HEK293 (cell line): ENCODE results near the gene TMEM255B.
"Not testable (repeated sequence)": the region's sequence is repeated elsewhere in the genome, so short reads cannot be mapped to it uniquely, and the experiment has no call there.

Experiments used
- CTCF ChIA-PET: fragments of 350-600 bp; formaldehyde crosslinking; extraction: SDS; loops from one replicate; lab custom pipeline; 2021; ENCODE audit warnings: antibody characterized with exemption; lab: Yijun Ruan, JAX
- POLR2A ChIA-PET: fragments of 300-600 bp; formaldehyde crosslinking; extraction: SDS; loops from one replicate; lab custom pipeline; 2020; ENCODE audit warnings: antibody characterized with exemption, inconsistent platforms; lab: Yijun Ruan, JAX
- H3K27ac ChIP-seq: fragments of 200-500 bp; sonication (Bioruptor generic); 2 replicates; pipeline ENCODE4 v1.5.1; 2014; ENCODE audit warnings: low read depth, low read length, control low read depth, inconsistent platforms; ENCODE audit errors: extremely low read depth
- H3K36me3 ChIP-seq, 2 experiments: fragments of 200-500 bp in 1 of 2; sonication (Bioruptor generic) in 1 of 2; 1 replicate in 1 of 2; 2 replicates in 1 of 2; pipeline ENCODE4 v1.5.1; 2014 to 2017; ENCODE audit warnings: inconsistent platforms in 2 of 2, low read length in 2 of 2; ENCODE audit not compliant: control insufficient read depth in 2 of 2, insufficient read depth in 1 of 2
- H3K4me1 ChIP-seq: fragments of 200-500 bp; sonication (Bioruptor generic); 2 replicates; pipeline ENCODE4 v1.5.1; 2014; ENCODE audit warnings: mild to moderate bottlenecking, low read length, inconsistent platforms; ENCODE audit not compliant: control insufficient read depth, insufficient read depth
- H3K4me3 ChIP-seq: 2 replicates; pipeline ENCODE4 v1.5.1; 2011; ENCODE audit warnings: low read depth, mild to moderate bottlenecking, control low read depth, low read length, moderate library complexity
- H3K9me3 ChIP-seq: fragments of 200-500 bp; sonication (Bioruptor generic); 2 replicates; pipeline ENCODE4 v1.5.1; 2014; ENCODE audit warnings: low read depth, low read length, inconsistent platforms; ENCODE audit not compliant: control insufficient read depth, insufficient read depth
- IKZF3 ChIP-seq: fragments of 450-650 bp; IDR thresholded peaks from 2 replicates; pipeline ENCODE4 v1.5.0; 2018; ENCODE audit warnings: missing biosample characterization, mild to moderate bottlenecking, missing genetic modification characterization, moderate library complexity
- PRDM4 ChIP-seq: fragments of 450-650 bp; formaldehyde crosslinking; IDR thresholded peaks from 2 replicates; pipeline ENCODE4 v1.5.1; 2017; ENCODE audit warnings: missing biosample characterization, missing genetic modification characterization
- WT1 ChIP-seq: fragments of 450-650 bp; formaldehyde crosslinking; IDR thresholded peaks from 2 replicates; pipeline ENCODE4 v1.5.1; 2016; ENCODE audit warnings: missing biosample characterization, missing genetic modification characterization
- ZNF132 ChIP-seq: fragments of 450-650 bp; formaldehyde crosslinking; IDR thresholded peaks from 2 replicates; pipeline ENCODE4 v1.5.1; 2017; ENCODE audit warnings: missing biosample characterization, missing genetic modification characterization, borderline replicate concordance
- ZNF138 ChIP-seq: fragments of 450-650 bp; formaldehyde crosslinking; IDR thresholded peaks from 2 replicates; pipeline ENCODE4 v1.5.1; 2016; ENCODE audit warnings: missing biosample characterization, missing genetic modification characterization, borderline replicate concordance
- ZNF202 ChIP-seq: fragments of 450-650 bp; formaldehyde crosslinking; IDR thresholded peaks from 2 replicates; pipeline ENCODE4 v1.5.1; 2016; ENCODE audit warnings: missing biosample characterization, missing genetic modification characterization, borderline replicate concordance
- ZNF239 ChIP-seq: fragments of 450-650 bp; formaldehyde crosslinking; IDR thresholded peaks from 2 replicates; pipeline ENCODE4 v1.5.1; 2016; ENCODE audit warnings: missing biosample characterization, missing genetic modification characterization
- ZNF292 ChIP-seq: fragments of 450-650 bp; formaldehyde crosslinking; IDR thresholded peaks from 2 replicates; pipeline ENCODE4 v1.5.1; 2016; ENCODE audit warnings: low read depth, missing biosample characterization, missing genetic modification characterization, borderline replicate concordance
- ZNF302 ChIP-seq: fragments of 450-650 bp; formaldehyde crosslinking; IDR thresholded peaks from 2 replicates; pipeline ENCODE4 v1.5.1; 2016; ENCODE audit warnings: missing biosample characterization, missing genetic modification characterization, low read depth
- ZNF416 ChIP-seq: fragments of 450-650 bp; formaldehyde crosslinking; IDR thresholded peaks from 2 replicates; pipeline ENCODE4 v1.5.1; 2016; ENCODE audit warnings: missing biosample characterization, missing genetic modification characterization
- ZNF449 ChIP-seq: fragments of 450-650 bp; formaldehyde crosslinking; IDR thresholded peaks from 2 replicates; pipeline ENCODE4 v1.5.1; 2017; ENCODE audit warnings: missing biosample characterization, mild to moderate bottlenecking, missing genetic modification characterization, moderate library complexity
- ZNF555 ChIP-seq: fragments of 450-650 bp; formaldehyde crosslinking; conservative IDR thresholded peaks from 2 replicates; pipeline ENCODE4 v1.5.1; 2017; ENCODE audit warnings: missing biosample characterization, mild to moderate bottlenecking, missing genetic modification characterization, inconsistent platforms
- ZNF560 ChIP-seq: fragments of 450-650 bp; formaldehyde crosslinking; IDR thresholded peaks from 2 replicates; pipeline ENCODE4 v1.5.1; 2017; ENCODE audit warnings: missing biosample characterization, missing genetic modification characterization, borderline replicate concordance
- ZNF621 ChIP-seq: fragments of 450-650 bp; formaldehyde crosslinking; IDR thresholded peaks from 2 replicates; pipeline ENCODE4 v1.5.1; 2017; ENCODE audit warnings: missing biosample characterization, missing genetic modification characterization
- ZNF776 ChIP-seq: fragments of 450-650 bp; formaldehyde crosslinking; IDR thresholded peaks from 2 replicates; pipeline ENCODE4 v1.5.0; 2017; ENCODE audit warnings: missing biosample characterization, missing genetic modification characterization, borderline replicate concordance
- ZNF792 ChIP-seq: fragments of 450-650 bp; formaldehyde crosslinking; IDR thresholded peaks from 2 replicates; pipeline ENCODE4 v1.5.1; 2016; ENCODE audit warnings: missing biosample characterization, missing genetic modification characterization
- TF ChIP-seq, protein P1 (sequence below): fragments of 450-650 bp; formaldehyde crosslinking; IDR thresholded peaks from 2 replicates; pipeline ENCODE4 v1.5.1; 2016; ENCODE audit warnings: missing biosample characterization, missing genetic modification characterization
- TF ChIP-seq, protein P2 (sequence below): fragments of 450-650 bp; formaldehyde crosslinking; IDR thresholded peaks from 2 replicates; pipeline ENCODE4 v1.5.1; 2016; ENCODE audit warnings: missing biosample characterization, missing genetic modification characterization

Gene TMEM255B

GRCh38 chr13:113789167-113789566, 30.1 kb downstream of the TMEM255B start:
- CTCF ChIA-PET, result no interaction called here
- H3K36me3 ChIP-seq, result no peaks in the 10 kb centered on the region
- no peaks in the 10 kb centered on the region for H3K9me3 ChIP-seq
- no peaks in the 10 kb centered on the region for H3K4me1 ChIP-seq
- POLR2A ChIA-PET, result no interaction called here
- no peak overlapping the region for H3K27ac ChIP-seq
- no peak overlapping the region for H3K4me3 ChIP-seq
- TF ChIP-seq IKZF3 (tag by site-specific recombination) (no peak), ZNF302 (no peak)

DNA sequence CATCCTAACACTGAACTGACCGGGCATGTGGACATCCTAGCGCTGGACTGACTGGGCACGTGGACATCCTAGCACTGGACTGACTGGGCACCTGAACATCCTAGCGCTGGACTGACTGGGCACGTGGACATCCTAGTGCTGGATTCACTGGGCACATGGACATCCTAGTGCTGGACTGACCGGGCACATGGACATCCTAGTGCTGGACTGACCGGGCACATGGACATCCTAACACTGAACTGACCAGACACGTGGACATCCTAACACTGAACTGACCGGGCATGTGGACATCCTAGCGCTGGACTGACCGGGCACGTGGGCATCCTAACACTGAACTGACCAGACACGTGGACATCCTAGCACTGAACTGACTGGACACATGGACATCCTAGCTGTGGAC, 30.9 kb downstream of the TMEM255B start:
- CTCF ChIA-PET, H3K4me3 ChIP-seq, H3K4me1 ChIP-seq, H3K36me3 ChIP-seq, H3K27ac ChIP-seq, H3K9me3 ChIP-seq, POLR2A ChIA-PET: not testable (repeated sequence)

GRCh38 chr13:113791226-113791625, 32.2 kb downstream of the TMEM255B start:
- POLR2A ChIA-PET, result no interaction called here
- CTCF ChIA-PET, result no interaction called here
- no peak overlapping the region for H3K4me3 ChIP-seq
- no peaks in the 10 kb centered on the region for H3K36me3 ChIP-seq
- H3K4me1 ChIP-seq, result no peaks in the 10 kb centered on the region
- TF ChIP-seq ZNF138 (tag by site-specific recombination) (no peak), ZNF776 (no peak), ZNF239 (tag by site-specific recombination) (no peak), ZNF292 (tag by site-specific recombination) (no peak), WT1 (tag by site-specific recombination) (no peak), IKZF3 (tag by site-specific recombination) (no peak), ZNF416 (tag by site-specific recombination) (no peak), ZNF792 (tag by site-specific recombination) (no peak), ZNF449 (tag by site-specific recombination) (no peak), ZNF555 (tag by site-specific recombination) (no peak), ZNF132 (tag by site-specific recombination) (no peak), PRDM4 (tag by site-specific recombination) (no peak), ZNF202 (tag by site-specific recombination) (no peak), ZNF560 (tag by site-specific recombination) (no peak), ZNF621 (tag by site-specific recombination) (no peak)
- TF ChIP-seq, protein P1, sequence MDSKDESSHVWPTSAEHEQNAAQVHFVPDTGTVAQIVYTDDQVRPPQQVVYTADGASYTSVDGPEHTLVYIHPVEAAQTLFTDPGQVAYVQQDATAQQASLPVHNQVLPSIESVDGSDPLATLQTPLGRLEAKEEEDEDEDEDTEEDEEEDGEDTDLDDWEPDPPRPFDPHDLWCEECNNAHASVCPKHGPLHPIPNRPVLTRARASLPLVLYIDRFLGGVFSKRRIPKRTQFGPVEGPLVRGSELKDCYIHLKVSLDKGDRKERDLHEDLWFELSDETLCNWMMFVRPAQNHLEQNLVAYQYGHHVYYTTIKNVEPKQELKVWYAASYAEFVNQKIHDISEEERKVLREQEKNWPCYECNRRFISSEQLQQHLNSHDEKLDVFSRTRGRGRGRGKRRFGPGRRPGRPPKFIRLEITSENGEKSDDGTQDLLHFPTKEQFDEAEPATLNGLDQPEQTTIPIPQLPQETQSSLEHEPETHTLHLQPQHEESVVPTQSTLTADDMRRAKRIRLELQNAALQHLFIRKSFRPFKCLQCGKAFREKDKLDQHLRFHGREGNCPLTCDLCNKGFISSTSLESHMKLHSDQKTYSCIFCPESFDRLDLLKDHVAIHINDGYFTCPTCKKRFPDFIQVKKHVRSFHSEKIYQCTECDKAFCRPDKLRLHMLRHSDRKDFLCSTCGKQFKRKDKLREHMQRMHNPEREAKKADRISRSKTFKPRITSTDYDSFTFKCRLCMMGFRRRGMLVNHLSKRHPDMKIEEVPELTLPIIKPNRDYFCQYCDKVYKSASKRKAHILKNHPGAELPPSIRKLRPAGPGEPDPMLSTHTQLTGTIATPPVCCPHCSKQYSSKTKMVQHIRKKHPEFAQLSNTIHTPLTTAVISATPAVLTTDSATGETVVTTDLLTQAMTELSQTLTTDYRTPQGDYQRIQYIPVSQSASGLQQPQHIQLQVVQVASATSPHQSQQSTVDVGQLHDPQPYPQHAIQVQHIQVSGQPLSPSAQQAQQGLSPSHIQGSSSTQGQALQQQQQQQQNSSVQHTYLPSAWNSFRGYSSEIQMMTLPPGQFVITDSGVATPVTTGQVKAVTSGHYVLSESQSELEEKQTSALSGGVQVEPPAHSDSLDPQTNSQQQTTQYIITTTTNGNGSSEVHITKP, result no peak
- TF ChIP-seq, protein P2, sequence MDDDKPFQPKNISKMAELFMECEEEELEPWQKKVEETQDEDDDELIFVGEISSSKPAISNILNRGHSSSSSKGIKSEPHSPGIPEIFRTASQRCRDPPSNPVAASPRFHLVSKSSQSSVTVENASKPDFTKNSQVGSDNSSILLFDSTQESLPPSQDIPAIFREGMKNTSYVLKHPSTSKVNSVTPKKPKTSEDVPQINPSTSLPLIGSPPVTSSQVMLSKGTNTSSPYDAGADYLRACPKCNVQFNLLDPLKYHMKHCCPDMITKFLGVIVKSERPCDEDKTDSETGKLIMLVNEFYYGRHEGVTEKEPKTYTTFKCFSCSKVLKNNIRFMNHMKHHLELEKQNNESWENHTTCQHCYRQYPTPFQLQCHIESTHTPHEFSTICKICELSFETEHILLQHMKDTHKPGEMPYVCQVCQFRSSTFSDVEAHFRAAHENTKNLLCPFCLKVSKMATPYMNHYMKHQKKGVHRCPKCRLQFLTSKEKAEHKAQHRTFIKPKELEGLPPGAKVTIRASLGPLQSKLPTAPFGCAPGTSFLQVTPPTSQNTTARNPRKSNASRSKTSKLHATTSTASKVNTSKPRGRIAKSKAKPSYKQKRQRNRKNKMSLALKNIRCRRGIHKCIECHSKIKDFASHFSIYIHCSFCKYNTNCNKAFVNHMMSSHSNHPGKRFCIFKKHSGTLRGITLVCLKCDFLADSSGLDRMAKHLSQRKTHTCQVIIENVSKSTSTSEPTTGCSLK (tag by site-specific recombination), result no peak
- no peak overlapping the region for H3K27ac ChIP-seq
- H3K9me3 ChIP-seq, result no peaks in the 10 kb centered on the region
